Peyer's patch (tissue), 4 donors: Measurements from ENCODE around the gene SLC5A12. TPM values are rescaled to one million over a fixed set of nuclear protein-coding genes. Genes with fewer than 3 reads are reported as not detected.

Experiments
- DNase-seq, 3 donors: peaks; one replicate each; pipeline ENCODE4 v3.0.0-alpha.2; 2017 to 2019
- H3K27ac ChIP-seq, 4 donors: fragments of 200-600 bp; sonication (generic); one replicate each; pipeline ENCODE4 v1.5.1; 2016 to 2019
- H3K27me3 ChIP-seq, 2 donors: fragments of 200-600 bp; sonication (generic); one replicate each; pipeline ENCODE4 v1.5.1; 2019
- H3K36me3 ChIP-seq, 3 donors: fragments of 200-600 bp; sonication (generic); one replicate each; pipeline ENCODE4 v1.5.1; 2016 to 2019
- H3K4me1 ChIP-seq, 4 donors: fragments of 200-600 bp; sonication (generic); one replicate each; pipeline ENCODE4 v1.5.1; 2016 to 2019
- H3K4me3 ChIP-seq, 4 donors: fragments of 200-600 bp; sonication (generic); 1 replicate in 3 of 4; 2 replicates in 1 of 4; pipeline ENCODE4 v1.5.1; 2016 to 2019; ENCODE audit warnings: mild to moderate bottlenecking in 1 of 4
- H3K9me3 ChIP-seq, 4 donors: fragments of 200-600 bp; sonication (generic); one replicate each; pipeline ENCODE4 v1.5.1; 2016 to 2019; ENCODE audit warnings: mild to moderate bottlenecking in 1 of 4
- POLR2A ChIP-seq, 2 donors: fragments of 450-650 bp; IDR thresholded peaks; one replicate each; pipeline ENCODE4 v1.5.1; 2017; ENCODE audit warnings: antibody characterized with exemption in 2 of 2, mild to moderate bottlenecking in 2 of 2, moderate library complexity in 2 of 2
- total RNA-seq, 4 donors: library from RNA; depleted of rRNA; stranded (reverse); fragments of >200 nt; gene quantifications; one replicate each; pipeline ENCODE4 v1.1.0, GENCODE V29; 2016
- TF ChIP-seq, protein P1 (sequence below), 6 experiments: fragments of 450-650 bp in 4 of 6; fragments of 200-600 bp in 2 of 6; sonication (generic) in 1 of 6; IDR thresholded peaks; one replicate each; pipeline ENCODE4 v1.5.1; 2017 to 2019; ENCODE audit warnings: antibody characterized with exemption in 6 of 6, mild to moderate bottlenecking in 3 of 6, moderate library complexity in 1 of 6

The SLC5A12 gene
- total RNA-seq, 4 donors from 2014 or later = 1.7 to 226 (median 184) TPM

- no peaks in the 10 kb centered on the region for H3K36me3 ChIP-seq
- H3K27ac ChIP-seq = peak overlapping the region in 2 of 4 donors; percentile 4 to 18
- TF ChIP-seq POLR2A (IDR thresholded peaks at IDR 0.05) = no peak
- TF ChIP-seq, protein P1, sequence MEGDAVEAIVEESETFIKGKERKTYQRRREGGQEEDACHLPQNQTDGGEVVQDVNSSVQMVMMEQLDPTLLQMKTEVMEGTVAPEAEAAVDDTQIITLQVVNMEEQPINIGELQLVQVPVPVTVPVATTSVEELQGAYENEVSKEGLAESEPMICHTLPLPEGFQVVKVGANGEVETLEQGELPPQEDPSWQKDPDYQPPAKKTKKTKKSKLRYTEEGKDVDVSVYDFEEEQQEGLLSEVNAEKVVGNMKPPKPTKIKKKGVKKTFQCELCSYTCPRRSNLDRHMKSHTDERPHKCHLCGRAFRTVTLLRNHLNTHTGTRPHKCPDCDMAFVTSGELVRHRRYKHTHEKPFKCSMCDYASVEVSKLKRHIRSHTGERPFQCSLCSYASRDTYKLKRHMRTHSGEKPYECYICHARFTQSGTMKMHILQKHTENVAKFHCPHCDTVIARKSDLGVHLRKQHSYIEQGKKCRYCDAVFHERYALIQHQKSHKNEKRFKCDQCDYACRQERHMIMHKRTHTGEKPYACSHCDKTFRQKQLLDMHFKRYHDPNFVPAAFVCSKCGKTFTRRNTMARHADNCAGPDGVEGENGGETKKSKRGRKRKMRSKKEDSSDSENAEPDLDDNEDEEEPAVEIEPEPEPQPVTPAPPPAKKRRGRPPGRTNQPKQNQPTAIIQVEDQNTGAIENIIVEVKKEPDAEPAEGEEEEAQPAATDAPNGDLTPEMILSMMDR (IDR thresholded peaks at IDR 0.05) = no peak
- peaks cover 0 to 15% (median 0%) of the 10 kb centered on the region in 4 donors for H3K4me1 ChIP-seq
- DNase-seq = no peak
- H3K27me3 ChIP-seq = no peaks in the 10 kb centered on the region
- no peak overlapping the region for H3K4me3 ChIP-seq
- H3K9me3 ChIP-seq = no peaks in the 10 kb centered on the region
Observed at GRCh38 chr11:26708736-26709456, 13.0 kb downstream of the SLC5A12 start.

GRCh38 chr11:26706181-26706580 is 15.7 kb downstream of the SLC5A12 start:
- TF ChIP-seq, protein P1 (IDR thresholded peaks at IDR 0.05) = no peak
- TF ChIP-seq POLR2A (IDR thresholded peaks at IDR 0.05) = no peak
- no peak overlapping the region for H3K4me3 ChIP-seq
- no peaks in the 10 kb centered on the region for H3K36me3 ChIP-seq
- peaks cover 0 to 27% (median 0%) of the 10 kb centered on the region in 4 donors for H3K4me1 ChIP-seq
- no peaks in the 10 kb centered on the region for H3K9me3 ChIP-seq
- DNase-seq = no peak
- H3K27ac ChIP-seq = no peak overlapping the region
- no peaks in the 10 kb centered on the region for H3K27me3 ChIP-seq

- Histone ChIP-seq H3K27me3 (no peaks in the 10 kb centered on the region), H3K27ac (peak overlapping the region in 2 of 4 donors; percentile 39 to 41), H3K4me1 (peaks cover 0 to 30% (median 0%) of the 10 kb centered on the region in 4 donors), H3K9me3 (no peaks in the 10 kb centered on the region), H3K36me3 (no peaks in the 10 kb centered on the region), H3K4me3 (no peak overlapping the region)
- peak in 1 of 3 donors; percentile 62 for DNase-seq
- peak in 1 of 2 donors; percentile 21 for TF ChIP-seq POLR2A (IDR thresholded peaks at IDR 0.05)
- TF ChIP-seq, protein P1 (IDR thresholded peaks at IDR 0.05) = no peak
Observed at GRCh38 chr11:26704249-26704648, 17.6 kb downstream of the SLC5A12 start.

- no peak for TF ChIP-seq POLR2A (IDR thresholded peaks at IDR 0.05)
- TF ChIP-seq, protein P1 (IDR thresholded peaks at IDR 0.05) = no peak
- H3K4me1 ChIP-seq = peaks cover 0 to 24% (median 0%) of the 10 kb centered on the region in 4 donors
- H3K27me3 ChIP-seq = no peaks in the 10 kb centered on the region
- no peaks in the 10 kb centered on the region for H3K9me3 ChIP-seq
- no peaks in the 10 kb centered on the region for H3K36me3 ChIP-seq
- H3K27ac ChIP-seq = peak overlapping the region in 2 of 4 donors; percentile 6 to 40
- no peak for DNase-seq
- no peak overlapping the region for H3K4me3 ChIP-seq
Observed at GRCh38 chr11:26703411-26704191, 18.3 kb downstream of the SLC5A12 start.

DNA sequence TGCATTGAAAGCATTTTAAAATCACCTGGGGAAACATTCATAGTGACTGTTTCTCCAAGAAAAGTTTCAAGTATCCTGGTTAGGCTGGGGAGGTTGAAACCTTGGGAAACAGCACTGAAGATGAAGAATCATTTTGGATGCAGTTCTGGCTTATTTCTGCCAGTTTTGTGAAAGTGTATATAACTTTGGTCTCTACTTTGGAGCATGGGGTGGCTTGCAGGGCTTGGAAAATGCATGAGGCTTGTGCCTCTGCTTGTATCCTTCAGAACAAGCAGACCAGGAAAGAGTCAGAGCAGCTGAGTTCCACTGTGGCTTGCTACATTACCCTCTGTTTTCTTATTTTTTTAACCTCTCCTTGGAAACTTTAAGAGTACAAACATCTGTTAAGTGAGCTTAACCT is 19.5 kb downstream of the SLC5A12 start:
- no peaks in the 10 kb centered on the region for H3K36me3 ChIP-seq
- no peak for DNase-seq
- H3K27me3 ChIP-seq = no peaks in the 10 kb centered on the region
- TF ChIP-seq, protein P1 (IDR thresholded peaks at IDR 0.05) = no peak
- no peak for TF ChIP-seq POLR2A (IDR thresholded peaks at IDR 0.05)
- H3K9me3 ChIP-seq = no peaks in the 10 kb centered on the region
- H3K27ac ChIP-seq = no peak overlapping the region
- H3K4me1 ChIP-seq = peaks cover 0 to 22% (median 0%) of the 10 kb centered on the region in 4 donors
- no peak overlapping the region for H3K4me3 ChIP-seq
